Thyroid gland (tissue), 4 donors: ENCODE data around the gene ZBTB25. TPM values are rescaled to one million over a fixed set of nuclear protein-coding genes. Genes with fewer than 3 reads are reported as not detected.

Source experiments
- DNase-seq, 2 donors: peaks; one replicate each; pipeline ENCODE4 v3.0.0-alpha.2; 2019
- H3K27ac ChIP-seq, 3 donors: fragments of 200-600 bp; sonication (generic); 1 replicate in 2 of 3; 2 replicates in 1 of 3; pipeline ENCODE4 v1.5.1; 2016 to 2019; ENCODE audit warnings: mild to moderate bottlenecking in 1 of 3, moderate library complexity in 1 of 3
- H3K27me3 ChIP-seq: fragments of 200-600 bp; sonication (generic); one replicate; pipeline ENCODE4 v1.5.1; 2019
- H3K36me3 ChIP-seq, 2 donors: fragments of 200-600 bp; sonication (generic); one replicate each; pipeline ENCODE4 v1.5.1; 2016 to 2019
- H3K4me1 ChIP-seq, 2 donors: fragments of 200-600 bp; sonication (generic); one replicate each; pipeline ENCODE4 v1.5.1; 2017 to 2019
- H3K4me3 ChIP-seq, 3 donors: fragments of 200-600 bp; sonication (generic); replicated peaks in 1 of 3; 1 replicate in 2 of 3; 2 replicates in 1 of 3; pipeline ENCODE4 v1.5.1; 2016; ENCODE audit warnings: mild to moderate bottlenecking in 1 of 3
- H3K9me3 ChIP-seq: fragments of 200-600 bp; sonication (generic); one replicate; pipeline ENCODE4 v1.5.1; 2017
- CTCF ChIP-seq, 6 experiments: fragments of 200-600 bp in 3 of 6; fragments of 450-650 bp in 3 of 6; sonication (generic) in 3 of 6; IDR thresholded peaks; one replicate each; pipeline ENCODE4 v1.5.1; 2016 to 2019; ENCODE audit warnings: antibody characterized with exemption in 6 of 6, mild to moderate bottlenecking in 2 of 6, inconsistent platforms in 1 of 6, moderate library complexity in 1 of 6
- POLR2A ChIP-seq, 2 donors: fragments of 450-650 bp; IDR thresholded peaks; one replicate each; pipeline ENCODE4 v1.6.1; 2017; ENCODE audit warnings: antibody characterized with exemption in 2 of 2, mild to moderate bottlenecking in 2 of 2, moderate library complexity in 1 of 2
- WGBS, 2 donors: methylation state at CpG; one replicate each; pipeline ENCODE4 v1.1.5; 2017; 5-methylcytosine and 5-hydroxymethylcytosine counted together
- intact Hi-C: fragments of 100-400 bp; cut with DNase I; formaldehyde crosslinking; loops from one replicate; pipeline ENCODE4 v1.15.1; 2023
- total RNA-seq, 4 donors: library from RNA; depleted of rRNA; stranded (reverse); fragments of >200 nt; gene quantifications; one replicate each; pipeline ENCODE4 v1.2.3, GENCODE V29; 2016

The ZBTB25 gene
- total RNA-seq, 4 donors from 2014 or later: 15.9 to 23.0 (median 17.7) TPM

- H3K4me3 ChIP-seq: no peak overlapping the region
- no peaks in the 10 kb centered on the region for H3K9me3 ChIP-seq
- DNase-seq: no peak
- no peak for TF ChIP-seq CTCF (IDR thresholded peaks at IDR 0.05)
- no peak for TF ChIP-seq POLR2A (IDR thresholded peaks at IDR 0.05)
- WGBS, 2 donors: 97% methylated on average over 6 to 7 of the region's 7 CpGs
- H3K36me3 ChIP-seq: peaks cover 13 to 36% of the 10 kb centered on the region in 2 donors
- H3K27ac ChIP-seq: no peak overlapping the region
- H3K27me3 ChIP-seq: no peaks in the 10 kb centered on the region
- intact Hi-C loops: no loop called here
- no peaks in the 10 kb centered on the region for H3K4me1 ChIP-seq
Observed at GRCh38 chr14:64417771-64418125, 85.9 kb downstream of the ZBTB25 start.

GRCh38 chr14:64417055-64417770 lies 86.4 kb downstream of the ZBTB25 start:
- Histone ChIP-seq H3K27ac (no peak overlapping the region), H3K4me1 (no peaks in the 10 kb centered on the region), H3K36me3 (peaks cover 13 to 36% of the 10 kb centered on the region in 2 donors), H3K27me3 (no peaks in the 10 kb centered on the region), H3K9me3 (no peaks in the 10 kb centered on the region), H3K4me3 (no peak overlapping the region)
- intact Hi-C loops: no loop called here
- DNase-seq: no peak
- WGBS, 2 donors: 94% methylated on average over 5 of the region's 5 CpGs
- TF ChIP-seq CTCF (IDR thresholded peaks at IDR 0.05) (no peak), POLR2A (IDR thresholded peaks at IDR 0.05) (no peak)

GRCh38 chr14:64416348-64416932 lies 87.2 kb downstream of the ZBTB25 start:
- Histone ChIP-seq H3K9me3 (no peaks in the 10 kb centered on the region), H3K36me3 (peaks cover 13 to 36% of the 10 kb centered on the region in 2 donors), H3K27ac (no peak overlapping the region), H3K4me1 (no peaks in the 10 kb centered on the region), H3K4me3 (no peak overlapping the region), H3K27me3 (no peaks in the 10 kb centered on the region)
- TF ChIP-seq CTCF (IDR thresholded peaks at IDR 0.05): no peak
- TF ChIP-seq POLR2A (IDR thresholded peaks at IDR 0.05): no peak
- intact Hi-C loops: no loop called here
- 90 to 91% methylated on average over 3 of the region's 3 CpGs for WGBS, 2 donors
- DNase-seq: no peak

GRCh38 chr14:64412237-64412636 lies 91.4 kb downstream of the ZBTB25 start:
- H3K36me3 ChIP-seq: peaks cover 4 to 18% of the 10 kb centered on the region in 2 donors
- H3K27me3 ChIP-seq: no peaks in the 10 kb centered on the region
- WGBS, 2 donors: 91 to 96% methylated on average over 1 of the region's 1 CpG
- no peaks in the 10 kb centered on the region for H3K4me1 ChIP-seq
- H3K27ac ChIP-seq: no peak overlapping the region
- intact Hi-C loops: no loop called here
- H3K4me3 ChIP-seq: no peak overlapping the region
- no peaks in the 10 kb centered on the region for H3K9me3 ChIP-seq
- no peak for DNase-seq
- TF ChIP-seq CTCF (IDR thresholded peaks at IDR 0.05) (no peak), POLR2A (IDR thresholded peaks at IDR 0.05) (no peak)

- no peak overlapping the region for H3K4me3 ChIP-seq
- DNase-seq: no peak
- H3K27ac ChIP-seq: no peak overlapping the region
- 98% methylated on average over 4 of the region's 4 CpGs for WGBS, 2 donors
- H3K4me1 ChIP-seq: no peaks in the 10 kb centered on the region
- no peaks in the 10 kb centered on the region for H3K9me3 ChIP-seq
- no peaks in the 10 kb centered on the region for H3K27me3 ChIP-seq
- no peak for TF ChIP-seq CTCF (IDR thresholded peaks at IDR 0.05)
- no peak for TF ChIP-seq POLR2A (IDR thresholded peaks at IDR 0.05)
- peaks cover 4 to 11% of the 10 kb centered on the region in 2 donors for H3K36me3 ChIP-seq
- intact Hi-C loops: no loop called here
Observed at GRCh38 chr14:64411001-64411400, 92.6 kb downstream of the ZBTB25 start.
